ENCODE data around the gene NFRKB. TPM values are rescaled to one million over a fixed set of nuclear protein-coding genes. Genes with fewer than 3 reads are reported as not detected.
"Not testable (repeated sequence)": the region's sequence is repeated elsewhere in the genome, so short reads cannot be mapped to it uniquely, and the experiment has no call there.

The NFRKB gene
- total RNA-seq, 3 donors from 2014 or later = 19.5 to 27.0 (median 23.7) TPM

- H3K4me1 ChIP-seq (ENCODE audit: low read depth) = peaks cover 15% of the 10 kb centered on the region
- intact Hi-C loops (cut with DNase I, micrococcal nuclease) = no loop called here
- H3K9me3 ChIP-seq = no peaks in the 10 kb centered on the region
- no peaks in the 10 kb centered on the region for H3K36me3 ChIP-seq (ENCODE audit: low read depth)
- DNase-seq (no peak), ATAC-seq (no peak)
- no peak for TF ChIP-seq CTCF (IDR thresholded peaks at IDR 0.05)
- H3K4me3 ChIP-seq = no peak overlapping the region
Measured at GRCh38 chr11:129852125-129852740, 43.1 kb downstream of the NFRKB start.

- TF ChIP-seq CTCF (IDR thresholded peaks at IDR 0.05) = no peak
- intact Hi-C loops (cut with DNase I, micrococcal nuclease) = no loop called here
- DNase-seq = no peak
- ATAC-seq = no peak
- no peaks in the 10 kb centered on the region for H3K36me3 ChIP-seq (ENCODE audit: low read depth)
- no peak overlapping the region for H3K4me3 ChIP-seq
- peaks cover 25% of the 10 kb centered on the region for H3K4me1 ChIP-seq (ENCODE audit: low read depth)
- no peaks in the 10 kb centered on the region for H3K9me3 ChIP-seq
Measured at GRCh38 chr11:129849447-129850130, 45.8 kb downstream of the NFRKB start.

GRCh38 chr11:129847361-129847760 lies 48.0 kb downstream of the NFRKB start:
- ATAC-seq; H3K36me3 ChIP-seq (ENCODE audit: low read depth); H3K9me3 ChIP-seq; intact Hi-C loops (cut with DNase I, micrococcal nuclease); DNase-seq; H3K4me3 ChIP-seq: not testable (repeated sequence)
- peaks cover 13% of the 10 kb centered on the region for H3K4me1 ChIP-seq (ENCODE audit: low read depth)

- Histone ChIP-seq H3K36me3 (ENCODE audit: low read depth) (no peaks in the 10 kb centered on the region), H3K9me3 (no peaks in the 10 kb centered on the region), H3K4me3 (no peak overlapping the region), H3K4me1 (ENCODE audit: low read depth) (peaks cover 12% of the 10 kb centered on the region)
- DNase-seq (peak in 1 of 3 donors; percentile 38), ATAC-seq (peak; percentile 94)
- intact Hi-C loops (cut with DNase I, micrococcal nuclease) = no loop called here
- TF ChIP-seq CTCF (IDR thresholded peaks at IDR 0.05) = no peak
Measured at GRCh38 chr11:129846508-129847335, 48.7 kb downstream of the NFRKB start.

Other genes with a start within 250 kb of the NFRKB start
- 100 to 1,000 TPM; 165 to 442 (median 278) TPM for gene TMEM45B, start 79.7 kb downstream of the NFRKB start, total RNA-seq
- gene PRDM10, start 107.3 kb upstream of the NFRKB start, total RNA-seq = 10 to 100 TPM; 12.1 to 17.9 (median 14.0) TPM
- 100 to 1,000 TPM; 328 to 406 (median 400) TPM for gene APLP2, start 174.3 kb upstream of the NFRKB start, total RNA-seq

Measured in mucosa of descending colon (tissue), 3 donors.